ENCODE results near the gene IMMP2L. TPM values are rescaled to one million over a fixed set of nuclear protein-coding genes. Genes with fewer than 3 reads are reported as not detected.

The IMMP2L gene
- total and polyA plus RNA-seq, 3 experiments from 2014 or later = 13.7 to 23.5 (median 18.0) TPM

DNA sequence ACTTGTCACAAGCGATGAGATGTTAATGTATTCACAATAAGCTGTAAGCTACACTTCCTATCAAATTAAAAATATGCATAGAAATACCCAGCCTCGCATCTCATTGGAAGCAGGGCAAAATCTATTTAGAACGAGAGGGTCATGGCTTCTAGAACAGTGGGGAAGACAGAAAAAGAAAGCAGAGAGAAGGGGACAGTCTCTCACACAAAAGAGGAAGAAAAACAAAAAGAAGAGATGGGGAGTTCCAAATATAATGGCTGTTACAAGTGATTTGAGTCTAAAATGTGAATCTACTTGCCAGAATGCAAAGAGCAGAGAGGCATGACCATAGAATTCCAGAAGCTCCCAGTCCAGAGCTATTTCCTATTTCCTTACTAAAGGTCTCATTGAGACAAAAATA lies 457.6 kb downstream of the IMMP2L start:
- Histone ChIP-seq H3K9me3 (ENCODE audit: low read length) (no peaks in the 10 kb centered on the region), H3K4me3 (ENCODE audit: low read length) (no peak overlapping the region), H3K4me1 (ENCODE audit: insufficient read depth, low read length) (no peaks in the 10 kb centered on the region), H3K27ac (ENCODE audit: low read depth, low read length) (no peak overlapping the region), H3K27me3 (ENCODE audit: insufficient read depth, low read length, poor library complexity, severe bottlenecking) (no peaks in the 10 kb centered on the region), H3K36me3 (ENCODE audit: insufficient read depth, low read length) (no peaks in the 10 kb centered on the region)
- Mint-ChIP-seq H3K36me3 (peaks cover 0 to 51% (median 0%) of the 10 kb centered on the region in 3 donors), H3K9me3 (no peaks in the 10 kb centered on the region), H3K4me3 (no peak overlapping the region), H3K27me3 (no peaks in the 10 kb centered on the region), H3K4me1 (peaks cover 2 to 69% (median 4%) of the 10 kb centered on the region in 3 donors), H3K27ac (peak overlapping the region in 1 of 8 donors; percentile 5)
- DNase-seq = no peak
- CTCF ChIA-PET = no interaction called here
- POLR2A ChIA-PET = no interaction called here

DNA sequence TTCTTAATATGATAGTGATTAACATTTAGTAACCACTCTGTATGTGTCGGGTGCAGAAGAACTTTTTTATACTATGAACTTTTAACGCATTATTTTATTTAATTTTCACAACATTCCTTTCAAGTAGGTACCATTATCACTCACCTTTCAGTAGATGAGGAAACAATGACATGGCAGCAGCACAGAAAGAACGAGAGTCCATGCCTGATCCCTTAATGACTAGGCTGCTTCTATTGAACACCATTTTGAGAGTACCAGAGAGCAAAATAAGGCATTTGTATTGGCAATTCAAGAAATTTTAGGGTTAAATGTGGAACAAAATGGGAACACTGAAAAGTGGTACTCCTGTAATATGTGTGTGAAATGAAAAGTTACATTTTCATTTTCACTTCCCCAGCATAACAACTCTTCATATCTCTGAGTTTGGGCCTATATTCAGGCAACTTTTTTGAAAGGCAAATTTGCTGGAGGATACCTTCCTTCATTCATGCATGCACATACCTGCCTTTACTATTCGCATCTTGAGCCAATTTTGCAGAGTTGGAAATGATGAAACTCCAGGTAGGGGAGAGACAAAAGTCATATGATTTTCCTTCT lies 458.5 kb downstream of the IMMP2L start:
- Mint-ChIP-seq H3K4me1 (peaks cover 4 to 66% (median 8%) of the 10 kb centered on the region in 3 donors), H3K36me3 (peaks cover 0 to 45% (median 0%) of the 10 kb centered on the region in 3 donors), H3K27me3 (no peaks in the 10 kb centered on the region), H3K4me3 (peak overlapping the region in 1 of 7 donors; percentile 42), H3K27ac (peak overlapping the region in 2 of 8 donors; percentile 47), H3K9me3 (no peaks in the 10 kb centered on the region)
- CTCF ChIA-PET = no interaction called here
- Histone ChIP-seq H3K27me3 (ENCODE audit: insufficient read depth, low read length, poor library complexity, severe bottlenecking) (no peaks in the 10 kb centered on the region), H3K9me3 (ENCODE audit: low read length) (no peaks in the 10 kb centered on the region), H3K27ac (ENCODE audit: low read depth, low read length) (no peak overlapping the region), H3K36me3 (ENCODE audit: insufficient read depth, low read length) (no peaks in the 10 kb centered on the region), H3K4me3 (ENCODE audit: low read length) (no peak overlapping the region), H3K4me1 (ENCODE audit: insufficient read depth, low read length) (no peaks in the 10 kb centered on the region)
- POLR2A ChIA-PET = no interaction called here
- DNase-seq = no peak

DNA sequence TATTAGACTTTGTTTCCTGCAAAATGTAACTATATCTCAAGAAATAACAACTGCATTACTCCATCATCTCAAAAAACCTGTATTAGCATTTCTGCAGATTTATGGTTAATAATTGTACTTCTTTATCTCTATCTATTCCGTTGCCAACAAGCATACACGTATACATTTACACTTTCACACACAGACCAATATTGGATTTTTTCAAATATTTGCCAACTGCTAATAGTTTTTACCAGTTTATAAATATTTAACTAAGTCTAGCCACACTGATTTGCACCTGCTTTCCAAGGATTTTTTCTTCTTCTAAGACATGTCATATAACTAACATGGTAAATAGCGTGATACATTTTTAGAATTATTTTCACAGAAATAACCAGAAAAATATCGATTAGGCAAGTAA lies 459.2 kb downstream of the IMMP2L start:
- Histone ChIP-seq H3K9me3 (ENCODE audit: low read length) (no peaks in the 10 kb centered on the region), H3K4me3 (ENCODE audit: low read length) (no peak overlapping the region), H3K4me1 (ENCODE audit: insufficient read depth, low read length) (no peaks in the 10 kb centered on the region), H3K36me3 (ENCODE audit: insufficient read depth, low read length) (no peaks in the 10 kb centered on the region), H3K27ac (ENCODE audit: low read depth, low read length) (no peak overlapping the region), H3K27me3 (ENCODE audit: insufficient read depth, low read length, poor library complexity, severe bottlenecking) (no peaks in the 10 kb centered on the region)
- Mint-ChIP-seq H3K4me1 (peaks cover 4 to 69% (median 15%) of the 10 kb centered on the region in 3 donors), H3K4me3 (peak overlapping the region in 1 of 7 donors; percentile 42), H3K9me3 (no peaks in the 10 kb centered on the region), H3K27me3 (no peaks in the 10 kb centered on the region), H3K27ac (peak overlapping the region in 1 of 8 donors; percentile 38), H3K36me3 (peaks cover 0 to 48% (median 0%) of the 10 kb centered on the region in 3 donors)
- POLR2A ChIA-PET = no interaction called here
- CTCF ChIA-PET = no interaction called here
- DNase-seq = no peak

DNA sequence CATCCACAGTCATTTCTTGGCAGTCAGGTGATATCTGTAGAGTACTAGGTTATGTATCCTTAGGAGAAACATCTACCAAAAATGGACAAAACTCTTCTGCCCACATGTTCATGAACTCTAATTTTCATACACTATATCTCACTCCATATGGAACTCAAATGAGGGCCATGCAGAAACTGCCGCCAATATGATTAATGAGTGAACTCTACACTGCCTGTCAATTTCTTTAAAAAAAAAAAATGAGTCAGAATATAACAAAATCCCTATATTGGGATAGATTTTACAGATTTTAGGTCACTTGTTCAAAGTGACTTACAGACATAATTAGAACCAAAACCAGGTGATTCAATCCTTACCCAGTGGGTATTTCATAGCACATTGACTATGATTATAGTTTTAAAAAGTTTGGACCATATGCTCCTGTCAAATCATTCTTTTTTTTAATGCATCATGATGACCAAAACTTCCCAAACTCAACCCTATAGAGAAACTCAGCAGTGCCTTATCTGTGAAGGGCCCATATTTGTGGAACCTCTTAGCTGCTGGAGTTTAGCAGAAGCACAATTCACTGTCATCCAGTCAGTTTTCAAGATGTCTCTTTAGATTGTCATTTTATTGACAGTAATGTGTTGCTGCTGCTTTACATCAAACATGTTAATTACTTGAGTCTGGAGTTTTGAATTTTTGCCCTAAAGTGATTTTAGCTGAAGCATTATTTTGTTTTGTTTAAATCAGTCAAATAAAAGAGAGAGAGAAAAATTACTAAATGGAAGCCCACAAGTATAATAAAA lies 460.2 kb downstream of the IMMP2L start:
- peaks cover 4 to 68% (median 21%) of the 10 kb centered on the region in 3 donors for H3K4me1 Mint-ChIP-seq
- H3K36me3 Mint-ChIP-seq = peaks cover 0 to 51% (median 0%) of the 10 kb centered on the region in 3 donors

DNA sequence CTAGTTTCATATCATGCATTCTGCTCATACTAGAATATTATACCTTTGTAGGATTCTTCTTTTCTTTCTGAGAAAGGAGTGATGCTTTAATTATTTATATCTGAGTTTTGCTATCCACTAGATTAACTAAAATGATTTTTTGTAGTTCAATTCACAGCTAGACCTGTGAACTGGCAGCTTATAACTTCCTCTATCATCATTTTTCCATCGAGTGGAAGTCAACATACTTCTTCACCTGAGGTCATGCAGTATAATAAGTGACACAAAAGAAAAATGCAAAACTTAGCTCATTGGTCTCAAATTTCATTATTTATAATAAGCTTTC lies 463.4 kb downstream of the IMMP2L start:
- H3K9me3 ChIP-seq (ENCODE audit: low read length) = no peaks in the 10 kb centered on the region

More for the DNA sequence above, 460.2 kb downstream of the IMMP2L start:
- peak overlapping the region in 1 of 8 donors; percentile 12 for H3K27ac Mint-ChIP-seq
- Histone ChIP-seq H3K27ac (ENCODE audit: low read depth, low read length) (no peak overlapping the region), H3K4me1 (ENCODE audit: insufficient read depth, low read length) (peaks cover 1% of the 10 kb centered on the region), H3K9me3 (ENCODE audit: low read length) (no peaks in the 10 kb centered on the region), H3K4me3 (ENCODE audit: low read length) (no peak overlapping the region), H3K27me3 (ENCODE audit: insufficient read depth, low read length, poor library complexity, severe bottlenecking) (no peaks in the 10 kb centered on the region), H3K36me3 (ENCODE audit: insufficient read depth, low read length) (no peaks in the 10 kb centered on the region)
- no peaks in the 10 kb centered on the region for H3K9me3 Mint-ChIP-seq
- H3K27me3 Mint-ChIP-seq = no peaks in the 10 kb centered on the region
- no peak overlapping the region for H3K4me3 Mint-ChIP-seq
- DNase-seq = no peak
- ChIA-PET POLR2A (no interaction called here), CTCF (no interaction called here)

DNA sequence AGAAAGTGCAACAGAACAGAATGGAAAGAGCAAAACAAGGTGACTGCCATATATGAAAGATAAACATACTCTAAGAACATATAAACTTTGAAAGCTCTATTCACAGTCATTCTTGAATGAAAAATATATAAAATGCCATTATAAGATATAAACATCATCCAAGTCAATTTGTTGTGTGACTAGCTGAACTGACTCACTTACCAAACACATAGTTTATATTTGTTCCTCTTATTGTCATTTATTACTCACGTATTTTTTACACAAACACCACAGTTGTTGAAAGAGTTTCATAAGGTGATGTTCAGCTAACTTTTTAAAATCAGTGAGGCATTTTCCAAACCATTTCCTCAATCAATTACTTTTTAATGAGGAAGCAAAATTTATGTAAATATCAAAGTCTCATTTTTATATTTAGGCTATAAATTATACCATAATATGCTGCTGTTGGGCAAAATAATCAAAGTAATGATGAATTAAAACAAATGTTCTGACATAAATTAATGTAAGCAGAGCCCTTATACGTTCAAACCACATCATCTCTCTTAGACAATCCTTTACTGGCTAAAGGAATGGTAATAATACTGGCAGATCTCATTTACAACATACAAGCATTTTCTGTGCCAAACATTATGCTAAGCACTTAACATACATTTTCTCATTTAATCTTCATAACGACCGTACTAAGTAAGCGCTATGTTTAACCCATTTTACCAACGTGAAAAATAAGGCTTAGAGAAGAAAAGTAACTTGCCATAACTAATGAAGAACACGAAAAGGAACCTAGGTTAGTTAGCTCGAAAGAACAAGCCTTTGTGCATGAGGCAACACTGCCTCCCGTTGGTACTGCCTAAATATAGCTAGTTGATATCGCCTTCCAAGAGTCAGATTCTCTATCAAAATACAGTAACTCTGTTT lies 464.0 kb downstream of the IMMP2L start:
- peak overlapping the region in 1 of 7 donors; percentile 61 for H3K4me3 Mint-ChIP-seq
- no peak overlapping the region for H3K4me3 ChIP-seq (ENCODE audit: low read length)
- H3K36me3 Mint-ChIP-seq = peaks cover 0 to 42% (median 0%) of the 10 kb centered on the region in 3 donors
- no peaks in the 10 kb centered on the region for H3K27me3 Mint-ChIP-seq
- POLR2A ChIA-PET = interaction anchor here (0.7 kb wide), 1 partner anchor 15 kb away, joined by 4 read pairs; no protein-coding TSS in a partner anchor
- H3K36me3 ChIP-seq (ENCODE audit: insufficient read depth, low read length) = no peaks in the 10 kb centered on the region
- H3K4me1 ChIP-seq (ENCODE audit: insufficient read depth, low read length) = peaks cover 15% of the 10 kb centered on the region
- H3K9me3 Mint-ChIP-seq = no peaks in the 10 kb centered on the region
- H3K27me3 ChIP-seq (ENCODE audit: insufficient read depth, low read length, poor library complexity, severe bottlenecking) = no peaks in the 10 kb centered on the region
- H3K9me3 ChIP-seq (ENCODE audit: low read length) = no peaks in the 10 kb centered on the region
- no peak overlapping the region for H3K27ac ChIP-seq (ENCODE audit: low read depth, low read length)
- peak; percentile 11 to 68 (median 34) for DNase-seq
- peaks cover 13 to 53% (median 39%) of the 10 kb centered on the region in 3 donors for H3K4me1 Mint-ChIP-seq
- CTCF ChIA-PET = interaction anchor here (0.8 to 1.8 kb wide), 15 partner anchors 11 to 1106 kb away, joined by 3 to 9 read pairs (median 4); no protein-coding TSS in a partner anchor
- H3K27ac Mint-ChIP-seq = peak overlapping the region in 2 of 8 donors; percentile 20 to 66

More for the DNA sequence above, 463.4 kb downstream of the IMMP2L start:
- H3K4me1 ChIP-seq (ENCODE audit: insufficient read depth, low read length) = peaks cover 15% of the 10 kb centered on the region
- H3K4me1 Mint-ChIP-seq = peaks cover 11 to 59% (median 39%) of the 10 kb centered on the region in 3 donors
- ChIA-PET CTCF (interaction anchor here (0.8 to 1.7 kb wide), 14 partner anchors 11 to 1106 kb away, joined by 3 to 9 read pairs (median 4); no protein-coding TSS in a partner anchor), POLR2A (interaction anchor here (0.7 kb wide), 1 partner anchor 16 kb away, joined by 4 read pairs; no protein-coding TSS in a partner anchor)
- H3K4me3 ChIP-seq (ENCODE audit: low read length) = no peak overlapping the region
- no peaks in the 10 kb centered on the region for H3K27me3 ChIP-seq (ENCODE audit: insufficient read depth, low read length, poor library complexity, severe bottlenecking)
- no peak overlapping the region for H3K27ac ChIP-seq (ENCODE audit: low read depth, low read length)
- H3K36me3 ChIP-seq (ENCODE audit: insufficient read depth, low read length) = no peaks in the 10 kb centered on the region
- no peak for DNase-seq
- no peaks in the 10 kb centered on the region for H3K9me3 Mint-ChIP-seq
- no peak overlapping the region for H3K27ac Mint-ChIP-seq
- no peaks in the 10 kb centered on the region for H3K27me3 Mint-ChIP-seq
- peak overlapping the region in 1 of 7 donors; percentile 61 for H3K4me3 Mint-ChIP-seq
- peaks cover 0 to 43% (median 0%) of the 10 kb centered on the region in 3 donors for H3K36me3 Mint-ChIP-seq

DNA sequence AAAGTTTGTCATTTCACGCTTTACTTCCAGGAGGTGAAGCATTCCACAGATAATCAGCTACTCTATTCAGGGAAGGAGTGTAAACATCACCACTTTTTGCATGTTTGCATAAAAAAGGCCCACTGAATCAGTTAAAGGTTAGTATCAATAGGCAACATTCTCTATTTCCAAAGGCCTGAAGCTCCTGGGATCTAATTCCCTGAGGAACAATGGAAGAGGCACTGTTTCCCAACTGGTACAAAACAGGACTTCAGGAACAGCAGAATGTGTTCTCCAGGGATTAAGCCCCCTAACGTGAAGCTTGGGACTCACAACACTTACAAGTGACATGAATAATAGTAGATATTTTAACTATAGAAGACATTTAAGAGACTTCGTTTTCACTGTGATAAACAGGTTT lies 465.3 kb downstream of the IMMP2L start:
- Histone ChIP-seq H3K27me3 (ENCODE audit: insufficient read depth, low read length, poor library complexity, severe bottlenecking) (no peaks in the 10 kb centered on the region), H3K36me3 (ENCODE audit: insufficient read depth, low read length) (no peaks in the 10 kb centered on the region), H3K4me3 (ENCODE audit: low read length) (no peak overlapping the region), H3K9me3 (ENCODE audit: low read length) (no peaks in the 10 kb centered on the region), H3K27ac (ENCODE audit: low read depth, low read length) (no peak overlapping the region), H3K4me1 (ENCODE audit: insufficient read depth, low read length) (peaks cover 15% of the 10 kb centered on the region)
- Mint-ChIP-seq H3K4me1 (peaks cover 16 to 50% (median 49%) of the 10 kb centered on the region in 3 donors), H3K27me3 (no peaks in the 10 kb centered on the region), H3K36me3 (peaks cover 0 to 45% (median 0%) of the 10 kb centered on the region in 3 donors), H3K27ac (peak overlapping the region in 1 of 8 donors; percentile 20), H3K9me3 (no peaks in the 10 kb centered on the region), H3K4me3 (peak overlapping the region in 1 of 7 donors; percentile 46)
- ChIA-PET CTCF (interaction anchor here (1.1 to 1.8 kb wide), 2 partner anchors 10 to 13 kb away, joined by 4 read pairs; no protein-coding TSS in a partner anchor), POLR2A (no interaction called here)
- no peak for DNase-seq
